ENCODE measurements around the gene ASPHD1. TPM values are rescaled to one million over a fixed set of nuclear protein-coding genes. Genes with fewer than 3 reads are reported as not detected.
A peak's percentile ranks its signal among the peaks of the same experiment; 100 is the strongest.

ASPHD1 gene
- total and polyA plus RNA-seq, 2 donors (not counting 1 experiment from before 2014, with no cell fraction given) = 0.77 to 5.4 TPM

DNA sequence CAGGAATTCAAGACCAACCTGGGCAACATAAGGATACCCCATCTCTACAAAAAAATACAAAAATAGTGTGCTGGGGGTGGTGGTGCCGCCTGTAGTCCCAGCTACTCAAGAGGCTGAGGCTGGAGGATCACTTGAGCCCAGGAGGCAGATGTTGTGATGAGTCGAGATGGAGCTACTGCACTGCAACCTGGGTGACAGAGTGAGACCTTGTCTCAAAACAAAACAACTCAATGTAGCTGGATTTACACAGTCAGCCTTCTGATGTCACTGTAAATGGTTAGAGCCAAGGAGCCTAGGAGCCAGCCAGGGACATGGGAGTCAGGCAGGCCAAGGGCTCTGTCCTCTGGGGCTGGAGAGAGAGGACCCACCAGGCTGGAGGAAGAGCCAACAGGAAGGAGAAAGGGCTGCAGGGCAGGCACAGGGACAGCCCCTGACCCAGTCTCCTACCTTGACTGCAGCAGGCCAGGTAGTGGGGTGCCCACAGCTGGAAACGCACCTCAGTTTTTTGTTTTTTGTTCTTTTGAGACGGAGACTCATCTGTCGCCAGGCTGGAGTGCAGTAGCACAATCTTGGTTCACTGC lies 45.7 kb upstream of the ASPHD1 start:
- Histone ChIP-seq H3K36me3 (ENCODE audit: control insufficient read depth, insufficient read depth, low read length) (peaks cover 11% of the 10 kb centered on the region), H3K4me3 (replicated peaks in 1 of 4; ENCODE audit: control extremely low read depth in 1 of 4, insufficient read depth in 1 of 4, low read depth in 3 of 4, low read length in 4 of 4) (no peak overlapping the region), H3K4me2 (ENCODE audit: extremely low read depth, insufficient read depth, low read length) (no peak overlapping the region), H3K9me3 (ENCODE audit: control insufficient read depth, insufficient read depth, low read depth, low read length) (no peaks in the 10 kb centered on the region), H3K4me1 (ENCODE audit: control insufficient read depth, extremely low read depth, insufficient read depth, low read length) (no peaks in the 10 kb centered on the region), H2AFZ (ENCODE audit: low read length) (no peak overlapping the region), H3K9ac (ENCODE audit: insufficient read depth, low read length) (no peak overlapping the region), H4K20me1 (ENCODE audit: control insufficient read depth, extremely low read depth, insufficient read depth, low read length) (no peaks in the 10 kb centered on the region), H3K27me3 (ENCODE audit: control insufficient read depth, insufficient read depth, low read length) (no peaks in the 10 kb centered on the region), H3K27ac (ENCODE audit: insufficient read depth, low read length) (no peak overlapping the region), H3K79me2 (ENCODE audit: control insufficient read depth, insufficient read depth, low read length) (no peaks in the 10 kb centered on the region)
- TF ChIP-seq, protein P1, sequence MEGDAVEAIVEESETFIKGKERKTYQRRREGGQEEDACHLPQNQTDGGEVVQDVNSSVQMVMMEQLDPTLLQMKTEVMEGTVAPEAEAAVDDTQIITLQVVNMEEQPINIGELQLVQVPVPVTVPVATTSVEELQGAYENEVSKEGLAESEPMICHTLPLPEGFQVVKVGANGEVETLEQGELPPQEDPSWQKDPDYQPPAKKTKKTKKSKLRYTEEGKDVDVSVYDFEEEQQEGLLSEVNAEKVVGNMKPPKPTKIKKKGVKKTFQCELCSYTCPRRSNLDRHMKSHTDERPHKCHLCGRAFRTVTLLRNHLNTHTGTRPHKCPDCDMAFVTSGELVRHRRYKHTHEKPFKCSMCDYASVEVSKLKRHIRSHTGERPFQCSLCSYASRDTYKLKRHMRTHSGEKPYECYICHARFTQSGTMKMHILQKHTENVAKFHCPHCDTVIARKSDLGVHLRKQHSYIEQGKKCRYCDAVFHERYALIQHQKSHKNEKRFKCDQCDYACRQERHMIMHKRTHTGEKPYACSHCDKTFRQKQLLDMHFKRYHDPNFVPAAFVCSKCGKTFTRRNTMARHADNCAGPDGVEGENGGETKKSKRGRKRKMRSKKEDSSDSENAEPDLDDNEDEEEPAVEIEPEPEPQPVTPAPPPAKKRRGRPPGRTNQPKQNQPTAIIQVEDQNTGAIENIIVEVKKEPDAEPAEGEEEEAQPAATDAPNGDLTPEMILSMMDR (conservative IDR thresholded peaks at IDR 0.05 in 1 of 2, IDR thresholded peaks at IDR 0.05 in 1 of 2; ENCODE audit: low read depth in 1 of 2, low read length in 2 of 2) = no peak
- TF ChIP-seq EZH2 (IDR thresholded peaks at IDR 0.05; ENCODE audit: low read length, missing control alignments) = no peak
- DNase-seq (ENCODE audit: low read depth in 2 of 2) = no peak

DNA sequence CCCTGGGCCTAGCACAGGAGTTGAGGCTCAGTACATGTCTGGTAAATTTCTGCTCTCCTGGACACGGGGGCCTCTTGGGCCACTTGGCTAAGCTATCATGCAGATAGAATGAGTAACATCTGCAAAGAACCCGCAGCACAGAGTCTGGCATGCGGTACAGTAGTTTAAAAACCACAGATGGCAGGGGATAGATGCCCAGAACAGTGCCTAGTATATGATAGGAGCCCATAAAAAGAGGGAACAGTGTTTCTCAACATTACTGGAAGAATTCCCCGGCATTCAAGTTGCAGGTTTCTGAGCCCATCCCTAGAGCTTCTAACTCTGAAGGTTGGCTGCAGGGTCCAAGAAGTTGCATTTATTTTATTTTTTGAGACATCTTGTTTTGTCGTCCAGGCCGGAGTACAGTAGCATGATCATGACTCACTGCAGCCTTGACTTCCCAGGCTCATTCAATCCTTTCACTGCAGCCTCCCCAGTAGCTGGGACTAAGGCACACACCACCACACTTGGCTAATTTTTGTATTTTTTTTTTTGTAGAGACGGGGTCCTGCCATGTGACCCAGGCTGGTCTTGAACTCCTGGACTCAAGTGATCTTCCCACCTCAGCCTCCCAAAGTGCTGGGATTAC lies 43.0 kb upstream of the ASPHD1 start:
- no peak overlapping the region for H3K27ac ChIP-seq (ENCODE audit: insufficient read depth, low read length)
- no peaks in the 10 kb centered on the region for H4K20me1 ChIP-seq (ENCODE audit: control insufficient read depth, extremely low read depth, insufficient read depth, low read length)
- no peaks in the 10 kb centered on the region for H3K9me3 ChIP-seq (ENCODE audit: control insufficient read depth, insufficient read depth, low read depth, low read length)
- no peak overlapping the region for H3K4me2 ChIP-seq (ENCODE audit: extremely low read depth, insufficient read depth, low read length)
- TF ChIP-seq, protein P1 (conservative IDR thresholded peaks at IDR 0.05 in 1 of 2, IDR thresholded peaks at IDR 0.05 in 1 of 2; ENCODE audit: low read depth in 1 of 2, low read length in 2 of 2) = no peak
- no peak for TF ChIP-seq EZH2 (IDR thresholded peaks at IDR 0.05; ENCODE audit: low read length, missing control alignments)
- no peak overlapping the region for H3K4me3 ChIP-seq (replicated peaks in 1 of 4; ENCODE audit: control extremely low read depth in 1 of 4, insufficient read depth in 1 of 4, low read depth in 3 of 4, low read length in 4 of 4)
- H2AFZ ChIP-seq (ENCODE audit: low read length) = no peak overlapping the region
- peak; percentile 61 to 73 for DNase-seq (ENCODE audit: low read depth in 2 of 2)
- H3K9ac ChIP-seq (ENCODE audit: insufficient read depth, low read length) = no peak overlapping the region
- peaks cover 9% of the 10 kb centered on the region for H3K79me2 ChIP-seq (ENCODE audit: control insufficient read depth, insufficient read depth, low read length)
- H3K4me1 ChIP-seq (ENCODE audit: control insufficient read depth, extremely low read depth, insufficient read depth, low read length) = no peaks in the 10 kb centered on the region
- H3K36me3 ChIP-seq (ENCODE audit: control insufficient read depth, insufficient read depth, low read length) = peaks cover 9% of the 10 kb centered on the region
- no peaks in the 10 kb centered on the region for H3K27me3 ChIP-seq (ENCODE audit: control insufficient read depth, insufficient read depth, low read length)

DNA sequence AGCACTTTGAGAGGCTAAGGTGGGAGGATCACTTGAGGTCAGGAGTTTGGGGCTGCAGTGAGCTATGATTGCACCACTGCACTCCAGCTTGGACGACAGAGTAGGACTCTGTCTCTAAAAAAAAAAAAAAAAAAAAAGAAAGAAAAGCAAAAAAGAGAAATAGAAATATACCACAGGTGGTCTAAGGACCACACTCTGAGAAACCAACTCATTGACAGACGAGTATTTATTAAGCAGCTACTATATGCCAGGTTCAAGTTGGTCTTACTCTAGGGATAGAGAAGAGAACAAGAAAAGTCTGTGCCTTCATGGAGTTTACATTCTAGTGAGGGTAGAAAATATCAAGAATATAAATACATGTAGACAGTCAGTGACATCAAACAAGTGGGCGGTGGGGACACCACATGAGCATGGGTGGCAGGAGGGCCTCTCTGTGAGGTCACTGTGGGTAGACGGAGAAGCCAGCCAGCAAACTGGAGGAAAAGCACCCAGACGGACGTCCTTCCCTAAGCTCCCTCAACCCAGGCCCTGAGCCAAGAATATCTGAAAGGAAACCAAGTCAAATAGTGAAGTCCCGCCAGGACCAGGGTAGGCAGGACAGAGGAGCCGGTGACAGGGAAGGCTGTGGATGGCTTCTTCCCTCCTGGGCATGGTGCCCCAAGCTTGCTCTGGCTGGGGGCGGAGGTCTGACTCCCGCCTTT lies 42.0 kb upstream of the ASPHD1 start:
- Histone ChIP-seq H3K4me2 (ENCODE audit: extremely low read depth, insufficient read depth, low read length) (no peak overlapping the region), H3K4me3 (replicated peaks in 1 of 4; ENCODE audit: control extremely low read depth in 1 of 4, insufficient read depth in 1 of 4, low read depth in 3 of 4, low read length in 4 of 4) (no peak overlapping the region), H3K27ac (ENCODE audit: insufficient read depth, low read length) (no peak overlapping the region), H3K4me1 (ENCODE audit: control insufficient read depth, extremely low read depth, insufficient read depth, low read length) (no peaks in the 10 kb centered on the region), H3K79me2 (ENCODE audit: control insufficient read depth, insufficient read depth, low read length) (peaks cover 14% of the 10 kb centered on the region), H3K36me3 (ENCODE audit: control insufficient read depth, insufficient read depth, low read length) (peaks cover 9% of the 10 kb centered on the region), H3K9me3 (ENCODE audit: control insufficient read depth, insufficient read depth, low read depth, low read length) (no peaks in the 10 kb centered on the region), H3K27me3 (ENCODE audit: control insufficient read depth, insufficient read depth, low read length) (no peaks in the 10 kb centered on the region), H3K9ac (ENCODE audit: insufficient read depth, low read length) (no peak overlapping the region), H4K20me1 (ENCODE audit: control insufficient read depth, extremely low read depth, insufficient read depth, low read length) (no peaks in the 10 kb centered on the region), H2AFZ (ENCODE audit: low read length) (no peak overlapping the region)
- TF ChIP-seq, protein P1 (conservative IDR thresholded peaks at IDR 0.05 in 1 of 2, IDR thresholded peaks at IDR 0.05 in 1 of 2; ENCODE audit: low read depth in 1 of 2, low read length in 2 of 2) = no peak
- TF ChIP-seq EZH2 (IDR thresholded peaks at IDR 0.05; ENCODE audit: low read length, missing control alignments) = no peak
- no peak for DNase-seq (ENCODE audit: low read depth in 2 of 2)
